GM21447 (cell line): ENCODE measurements around the gene ANKRD53.

Experiments
- ATAC-seq: cut with Tn5 transposase; IDR thresholded peaks from one replicate; pipeline ENCODE4 v1.9.1; 2021; ENCODE audit not compliant: unreplicated experiment

Gene ANKRD53

DNA sequence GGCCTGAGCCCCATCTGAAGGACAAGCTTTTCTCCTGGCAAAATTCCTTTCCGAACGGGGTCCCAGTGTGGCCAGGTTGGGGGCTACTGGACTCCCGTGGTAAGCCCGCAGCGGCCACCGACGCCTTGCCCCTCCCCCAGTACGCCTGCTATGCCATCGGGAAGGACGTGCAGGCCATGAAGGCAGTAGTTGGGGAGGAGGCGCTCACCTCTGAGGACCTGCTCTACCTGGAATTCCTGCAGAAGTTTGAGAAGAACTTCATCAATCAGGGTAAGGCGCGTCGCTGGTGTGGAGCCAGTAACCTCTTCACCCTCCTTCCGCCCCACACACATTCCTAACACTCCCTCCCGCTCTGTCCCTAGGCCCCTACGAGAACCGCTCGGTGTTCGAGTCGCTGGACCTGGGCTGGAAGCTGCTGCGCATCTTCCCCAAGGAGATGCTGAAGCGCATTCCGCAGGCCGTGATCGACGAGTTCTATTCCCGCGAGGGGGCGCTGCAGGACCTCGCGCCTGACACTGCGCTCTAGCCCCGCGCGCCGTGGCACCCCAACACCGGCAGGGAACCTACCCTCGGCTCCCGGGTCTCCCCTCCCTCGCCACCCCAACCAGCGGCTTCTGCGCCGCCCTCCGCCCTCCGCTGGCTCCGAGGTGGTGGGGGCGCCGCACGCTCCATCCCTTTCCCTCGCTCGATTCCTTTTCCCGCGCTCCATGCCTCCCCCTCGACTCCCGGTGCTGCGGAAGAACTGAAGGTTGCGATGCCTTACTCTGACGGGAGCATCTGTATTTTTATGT, 13.6 kb upstream of the ANKRD53 start:
- ATAC-seq, result peak; percentile 86

DNA sequence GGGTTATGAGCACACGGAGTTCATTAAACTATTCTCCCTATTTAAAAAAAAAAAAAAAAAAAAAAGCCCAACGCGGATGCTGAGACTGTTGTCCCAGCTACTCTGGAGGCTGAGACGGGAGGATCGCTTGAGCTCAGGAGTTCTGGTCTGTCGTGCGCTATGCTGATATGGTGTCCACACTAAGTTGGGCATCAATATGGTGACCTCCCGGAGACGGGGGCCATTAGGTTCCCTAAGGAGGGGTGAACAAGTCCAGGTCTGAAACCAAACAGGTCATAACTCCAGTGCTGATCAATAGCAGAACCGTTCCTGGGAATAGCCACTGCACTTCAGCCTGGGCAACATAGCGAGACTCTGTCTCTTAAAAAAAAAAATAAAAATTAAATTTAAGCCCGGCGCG, 12.9 kb upstream of the ANKRD53 start:
- no peak for ATAC-seq

DNA sequence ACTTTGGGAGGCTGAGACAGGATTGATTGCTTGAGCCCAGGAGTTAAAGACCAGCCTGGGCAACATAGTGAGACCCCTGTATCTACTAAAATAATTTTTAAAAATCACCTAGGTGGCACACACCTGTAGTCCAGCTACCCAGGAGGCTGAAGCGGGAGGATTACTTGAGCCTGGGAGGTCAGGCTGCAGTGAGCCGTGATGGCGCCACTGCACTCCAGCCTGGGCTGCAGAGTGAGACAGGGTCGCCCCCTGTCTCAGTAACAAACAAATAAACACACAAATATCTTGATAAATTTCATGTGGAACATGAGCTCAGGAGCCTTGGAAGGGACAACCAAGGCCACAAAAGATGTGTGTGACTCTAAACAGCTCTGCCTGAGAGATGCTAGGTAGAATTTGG, 11.7 kb upstream of the ANKRD53 start:
- ATAC-seq, result no peak

DNA sequence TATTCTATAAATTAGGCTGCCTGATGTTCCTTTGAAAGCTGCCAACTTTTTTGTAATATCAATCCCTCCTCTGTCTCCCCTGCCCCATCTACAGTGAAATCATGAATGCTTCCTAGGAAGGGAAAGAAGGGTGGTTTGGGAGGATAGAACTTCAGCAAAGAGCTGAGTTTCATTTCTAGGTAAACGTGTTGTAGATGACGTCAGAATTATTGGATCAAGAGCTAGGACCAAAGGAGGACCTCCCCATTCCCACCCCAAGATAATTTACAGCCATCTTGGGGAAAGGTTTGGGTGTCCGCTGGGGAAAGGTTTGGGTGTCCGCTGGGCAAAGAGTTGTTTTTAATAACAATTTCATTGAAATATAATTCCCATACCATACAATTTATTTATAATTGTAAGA, 11.2 kb upstream of the ANKRD53 start:
- no peak for ATAC-seq

DNA sequence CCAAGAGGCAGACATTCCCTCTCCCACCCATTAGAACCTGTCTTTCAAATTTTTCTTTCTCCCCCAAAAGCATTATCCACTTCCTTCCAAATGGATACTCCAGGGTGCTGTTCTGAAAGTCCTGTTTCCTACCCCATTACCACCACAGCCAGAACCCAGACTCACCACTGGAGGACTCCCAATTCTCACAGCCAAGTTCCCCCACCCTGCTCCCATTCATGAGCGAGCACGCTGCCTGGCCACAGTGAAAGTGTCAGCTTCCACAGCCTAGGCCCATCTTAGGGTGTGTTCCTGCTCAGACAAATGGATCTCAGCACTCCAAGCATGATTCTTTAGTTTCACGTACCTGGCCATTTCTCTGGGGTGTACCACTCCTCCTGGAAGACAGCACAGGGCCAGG, 3.8 kb upstream of the ANKRD53 start:
- ATAC-seq, result no peak

GRCh38 chr2:70975237-70975636, 3.2 kb upstream of the ANKRD53 start:
- ATAC-seq, result no peak

DNA sequence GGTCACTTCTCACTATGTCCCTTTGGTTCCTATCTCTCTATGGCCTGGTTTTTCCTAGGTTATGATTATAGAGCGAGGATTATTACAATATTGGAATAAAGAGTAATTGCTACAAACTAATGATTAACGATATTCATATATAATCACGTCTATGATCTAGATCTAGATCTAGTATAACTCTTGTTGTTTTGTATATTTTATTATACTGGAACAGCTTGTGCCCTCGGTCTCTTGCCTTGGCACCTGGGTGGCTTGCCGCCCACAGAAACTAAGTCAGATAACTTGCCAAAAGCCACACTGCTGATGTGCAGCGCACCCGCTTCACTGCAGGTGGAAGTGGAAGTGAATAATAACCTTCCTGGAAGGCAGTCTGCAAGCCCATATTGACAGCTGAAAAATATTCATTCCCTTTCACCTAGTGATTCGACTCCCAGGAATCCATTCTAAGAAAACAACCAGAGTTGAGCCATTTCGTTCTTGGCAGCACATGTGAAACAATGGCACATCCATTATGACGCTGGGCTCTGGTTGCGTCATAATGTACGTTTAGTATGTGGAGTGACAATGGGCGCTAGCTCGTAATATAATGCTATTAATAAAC, 725 bp upstream of the ANKRD53 start:
- ATAC-seq, result no peak

DNA sequence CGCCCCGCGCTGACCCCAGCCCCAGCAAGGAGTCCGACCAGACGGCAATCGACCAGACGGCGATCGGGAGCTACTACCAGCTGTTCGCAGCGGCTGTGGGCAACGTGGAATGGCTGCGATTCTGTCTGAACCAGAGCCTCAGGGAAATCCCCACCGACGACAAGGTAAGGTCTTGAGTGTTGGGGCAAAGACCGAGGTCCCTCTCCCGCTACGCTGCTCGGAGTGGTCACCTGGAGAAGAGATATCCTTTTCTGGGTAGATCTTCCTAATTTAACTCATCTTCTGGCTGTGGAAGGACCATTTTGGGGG, 704 bp downstream of the ANKRD53 start:
- no peak for ATAC-seq

- ATAC-seq, result no peak
These were observed 1.2 kb downstream of the ANKRD53 start for GRCh38 chr2:70979626-70980025.

DNA sequence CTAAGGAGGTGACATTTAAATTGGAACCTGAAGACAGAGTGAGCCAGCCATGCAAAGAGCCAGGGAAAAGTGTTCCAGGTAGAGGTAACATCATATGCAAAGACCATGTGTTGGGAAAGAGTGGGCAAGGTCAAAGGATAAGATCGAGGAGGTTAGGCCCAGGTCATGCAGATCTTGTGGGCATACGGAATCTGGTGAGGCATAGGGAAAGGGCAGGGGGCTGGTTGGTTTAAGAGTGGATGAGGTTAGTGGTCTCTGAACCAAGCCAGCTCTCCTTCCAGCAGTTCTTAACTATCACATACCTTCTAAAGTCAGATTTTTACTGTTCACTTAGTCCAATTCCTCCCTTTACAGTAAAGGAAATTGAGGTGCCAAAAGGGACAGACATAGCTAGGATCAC, 3.0 kb downstream of the ANKRD53 start:
- no peak for ATAC-seq

DNA sequence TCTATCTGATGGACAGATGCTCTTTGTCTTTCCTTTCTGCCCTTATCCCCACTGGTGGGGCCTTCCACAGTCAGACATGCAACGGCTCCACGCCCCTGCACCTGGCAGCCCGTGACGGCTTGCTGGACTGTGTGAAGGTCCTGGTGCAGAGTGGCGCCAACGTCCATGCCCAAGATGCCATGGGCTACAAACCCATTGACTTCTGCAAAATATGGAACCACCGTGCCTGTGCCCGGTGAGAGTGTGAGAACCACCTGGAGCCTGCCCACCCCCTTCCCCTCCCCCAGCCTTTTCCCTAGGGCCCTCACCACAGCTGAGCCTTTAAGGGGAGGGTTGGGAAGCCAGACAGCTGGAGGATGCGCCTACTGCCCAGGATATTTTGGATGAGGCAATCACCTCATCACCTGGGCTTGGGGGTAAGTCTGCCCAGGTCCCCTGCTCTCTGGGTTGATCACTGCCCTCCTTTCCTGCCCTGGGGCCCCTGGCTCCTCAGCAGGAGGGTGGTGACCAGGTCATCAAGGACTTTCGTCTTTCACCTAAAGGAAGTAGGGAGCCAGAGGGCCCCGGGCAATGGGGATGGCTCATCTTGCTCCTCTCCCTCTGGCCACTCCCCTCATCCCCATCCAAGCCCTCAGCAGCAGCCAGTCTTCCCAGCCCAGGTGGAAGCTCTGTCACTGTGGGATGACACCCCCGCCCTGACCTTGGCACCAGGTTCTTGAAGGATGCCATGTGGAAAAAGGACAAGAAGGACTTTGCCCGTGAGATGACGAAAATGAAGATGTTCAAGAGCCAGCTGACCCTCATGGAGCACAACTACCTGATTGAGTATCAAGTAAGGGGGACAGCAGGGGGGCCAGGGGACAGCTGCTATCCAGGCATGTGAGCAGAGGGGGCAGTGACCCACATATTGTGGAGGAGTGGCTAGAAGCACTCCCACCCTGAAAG, 3.7 kb downstream of the ANKRD53 start:
- ATAC-seq, result no peak

DNA sequence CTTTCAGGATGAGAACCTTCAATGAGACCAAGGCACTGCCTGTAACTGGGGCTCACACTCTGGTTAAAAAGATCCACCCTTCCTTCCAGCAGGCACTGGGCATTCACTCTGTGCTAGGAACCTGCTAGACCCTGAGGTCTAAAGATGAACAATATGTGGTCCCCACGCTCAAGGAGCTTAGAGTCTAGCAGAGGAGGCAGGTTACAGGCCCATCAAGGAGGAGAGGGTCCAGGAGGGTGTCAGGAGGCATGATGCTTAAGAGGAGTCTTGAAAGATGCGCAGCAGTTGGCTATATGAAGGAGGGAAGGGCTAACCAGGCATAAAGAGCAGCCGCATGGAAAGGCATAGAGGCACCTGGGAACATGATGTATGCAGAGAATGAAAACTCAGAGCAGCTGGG, 4.5 kb downstream of the ANKRD53 start:
- ATAC-seq, result no peak

GRCh38 chr2:70983506-70984227, 5.2 kb downstream of the ANKRD53 start:
- ATAC-seq, result no peak

GRCh38 chr2:70984228-70984575, 5.8 kb downstream of the ANKRD53 start:
- ATAC-seq, result no peak

- ATAC-seq, result peak; percentile 85
These were observed 6.3 kb downstream of the ANKRD53 start for GRCh38 chr2:70984576-70985282.

DNA sequence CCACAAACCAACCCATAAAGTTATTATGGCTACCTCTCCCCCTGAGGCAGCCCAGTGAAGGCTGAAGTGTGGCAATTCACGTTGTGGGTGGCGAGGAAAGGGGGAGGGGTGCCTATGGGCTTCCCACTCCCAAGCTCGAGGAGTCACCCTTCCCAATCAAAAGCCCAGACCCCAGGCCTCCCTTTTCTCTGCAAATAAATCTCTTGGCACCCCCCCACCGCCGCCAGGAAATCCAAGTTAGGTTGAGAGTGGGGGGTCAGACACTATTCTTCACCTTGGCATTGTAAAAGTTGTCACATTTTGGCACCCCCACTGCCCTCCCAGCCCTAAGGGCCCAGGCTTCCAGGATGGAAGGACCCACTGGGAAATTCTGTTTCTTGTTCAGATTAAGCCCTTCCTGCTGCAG, 6.9 kb downstream of the ANKRD53 start:
- no peak for ATAC-seq

GRCh38 chr2:70985956-70986355, 7.5 kb downstream of the ANKRD53 start:
- ATAC-seq, result no peak

GRCh38 chr2:70986499-70987189, 8.2 kb downstream of the ANKRD53 start:
- no peak for ATAC-seq

DNA sequence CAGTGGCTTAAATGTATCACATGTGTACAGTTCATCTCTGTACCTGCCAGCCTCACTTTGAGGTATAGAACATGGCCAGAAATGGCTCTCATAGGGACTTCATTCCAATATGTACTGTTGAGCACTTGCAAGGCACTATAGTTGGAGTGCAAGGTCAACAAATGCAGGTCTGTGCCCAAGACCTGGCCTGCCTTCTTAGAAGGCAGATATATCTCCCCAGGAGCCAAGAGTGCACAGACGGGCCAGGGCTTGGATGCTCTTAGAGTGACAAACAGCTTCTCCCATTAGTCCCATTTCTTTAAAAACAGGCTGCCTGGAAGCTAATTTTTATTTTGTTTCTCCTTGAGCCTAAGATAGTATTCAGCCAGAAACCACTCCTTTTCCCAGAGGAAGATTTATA, 9.0 kb downstream of the ANKRD53 start:
- ATAC-seq, result no peak

DNA sequence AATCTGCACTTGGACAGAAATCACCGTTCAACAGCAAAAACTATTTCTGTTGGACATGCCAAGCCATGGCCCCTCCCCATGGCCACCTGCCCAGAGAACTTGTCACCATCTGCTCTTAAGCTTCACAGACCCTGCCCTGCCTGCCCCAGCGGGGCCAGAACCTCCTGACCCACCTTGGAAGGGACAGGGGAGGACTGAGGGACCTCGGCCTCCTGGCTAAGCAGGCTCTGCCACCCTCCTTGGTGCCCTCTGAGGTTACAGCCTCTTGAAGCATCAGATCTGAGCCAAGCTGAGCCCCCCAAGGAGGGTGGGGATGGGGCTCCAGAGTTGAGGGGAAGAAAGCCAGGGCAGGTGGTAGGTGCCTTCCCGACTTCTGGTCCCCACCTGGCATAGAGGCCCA, 9.7 kb downstream of the ANKRD53 start:
- no peak for ATAC-seq
